SK-N-DZ (cell line): Measurements from ENCODE around the gene C4orf54.

Source experiments
- DNase-seq: peaks from one replicate; pipeline ENCODE4 v3.0.0-alpha.2; 2015; ENCODE audit warnings: low spot score

Gene C4orf54

GRCh38 chr4:99652596-99653436, 4.8 kb downstream of the C4orf54 start:
- DNase-seq, result no peak

- DNase-seq, result no peak
These were observed 5.7 kb downstream of the C4orf54 start for GRCh38 chr4:99651811-99652485.

DNA sequence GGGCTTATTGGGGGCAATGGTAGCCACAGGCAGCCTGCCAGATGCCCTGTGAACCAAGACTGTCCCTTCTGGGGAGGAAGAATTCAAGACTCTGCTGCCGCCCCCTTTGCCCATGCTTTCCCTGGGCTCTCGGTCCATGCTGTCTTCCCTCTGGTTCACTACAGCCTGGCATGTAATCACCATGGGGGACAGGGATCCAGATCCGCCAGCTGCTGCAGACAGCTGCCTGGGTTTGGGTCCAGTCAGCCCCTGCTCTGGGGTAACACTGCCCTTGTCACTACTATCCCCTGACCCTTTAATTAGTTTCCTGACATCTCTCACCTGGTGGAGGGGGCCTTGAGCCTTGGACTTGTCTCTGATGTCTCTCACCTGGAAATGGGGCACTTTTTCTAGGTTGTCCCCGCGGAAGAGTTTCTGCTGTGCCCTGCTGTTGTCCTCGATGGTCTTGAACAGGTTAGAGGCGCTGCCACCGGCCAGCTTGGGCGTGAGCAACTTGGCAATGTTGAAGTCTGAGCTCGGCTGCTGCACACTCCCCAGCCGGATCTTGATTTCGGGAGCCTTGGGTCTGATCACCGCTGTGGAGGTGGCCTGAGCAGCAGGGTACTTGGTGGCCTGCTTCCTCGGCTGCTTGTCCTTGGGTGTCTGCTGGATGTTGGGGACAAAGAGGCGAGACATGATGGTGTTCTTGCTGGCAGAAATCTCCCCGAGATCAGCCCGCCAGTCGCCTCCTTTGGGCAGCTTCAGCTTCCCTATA, 6.4 kb downstream of the C4orf54 start:
- no peak for DNase-seq

DNA sequence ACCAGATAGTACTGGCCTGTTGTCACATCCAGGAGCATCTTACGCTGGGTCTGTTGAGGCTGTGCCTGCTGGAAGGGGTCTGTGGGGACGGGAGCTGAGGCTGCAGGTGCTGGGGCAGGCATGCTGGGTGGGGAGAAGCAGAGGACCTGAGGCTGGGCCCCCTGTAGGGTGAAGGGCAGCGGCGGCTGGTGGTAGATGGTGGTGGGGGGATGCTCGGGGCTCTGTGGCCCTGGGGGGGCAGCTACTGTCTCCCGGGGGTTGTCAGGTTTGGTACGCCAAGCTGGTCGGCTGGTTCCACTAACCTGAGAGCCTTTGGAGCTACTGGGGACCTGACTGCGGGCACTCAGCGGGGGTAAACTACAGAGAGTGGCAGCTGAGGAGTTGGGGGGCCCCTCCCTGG, 7.8 kb downstream of the C4orf54 start:
- no peak for DNase-seq

GRCh38 chr4:99649208-99649607, 8.4 kb downstream of the C4orf54 start:
- DNase-seq, result no peak

- DNase-seq, result no peak
These were observed 9.3 kb downstream of the C4orf54 start for GRCh38 chr4:99648321-99648720.

DNA sequence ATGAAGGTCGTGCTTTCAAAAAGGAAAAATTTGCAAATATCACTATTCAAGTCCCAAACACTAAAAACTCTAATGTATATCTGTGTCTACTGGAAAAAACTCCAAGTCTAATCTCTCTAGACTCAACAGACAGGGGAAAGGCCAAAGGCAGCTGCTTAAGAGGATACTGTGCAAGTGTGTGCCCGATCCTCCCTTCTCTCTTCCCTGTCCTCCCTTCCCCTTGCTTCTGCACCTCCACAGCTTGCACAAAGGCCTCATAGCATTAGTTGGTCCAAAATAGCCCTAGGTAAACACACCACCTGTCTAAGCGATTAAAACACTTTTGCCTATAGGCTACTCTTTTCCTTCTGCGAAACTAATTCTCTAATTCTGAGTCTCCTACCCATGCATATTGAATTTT, 10.6 kb downstream of the C4orf54 start:
- DNase-seq, result no peak

DNA sequence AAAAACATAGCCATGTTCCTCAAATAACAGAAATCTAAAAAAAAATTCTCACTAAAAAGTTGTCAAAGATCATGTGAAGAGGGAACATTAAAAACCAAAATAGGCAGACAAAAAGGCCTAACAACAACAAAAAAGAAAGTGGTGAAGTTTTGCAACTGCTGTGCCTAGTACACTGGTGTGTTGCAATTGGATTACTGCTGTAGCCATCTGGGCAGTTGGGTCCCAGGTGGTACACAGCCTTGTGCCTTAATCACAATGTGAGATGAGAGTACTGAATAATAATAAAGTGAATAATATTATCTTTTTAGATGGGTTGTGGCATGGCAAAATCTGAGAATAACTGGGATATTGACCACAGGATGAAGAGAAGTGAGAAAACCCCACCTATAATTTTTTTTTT, 12.0 kb downstream of the C4orf54 start:
- DNase-seq, result no peak

DNA sequence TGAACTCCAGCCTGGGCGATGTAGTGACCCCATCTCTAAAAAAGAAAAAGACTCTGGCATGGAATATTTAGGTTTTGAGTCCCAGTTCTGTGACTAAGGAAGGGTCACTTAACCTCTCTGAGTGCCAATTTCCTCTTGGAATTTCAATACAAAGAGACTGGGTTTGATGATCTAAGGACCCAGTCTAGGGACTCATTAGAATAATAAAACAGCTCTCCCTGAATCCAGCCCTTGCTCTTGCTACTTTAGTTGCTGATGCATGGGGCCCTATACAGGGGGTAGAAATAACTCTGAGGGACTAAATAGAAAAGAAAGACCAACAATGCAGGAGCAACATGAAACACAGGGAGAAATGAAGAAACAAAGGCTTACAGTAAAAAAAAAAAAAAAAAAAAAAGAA, 12.6 kb downstream of the C4orf54 start:
- DNase-seq, result no peak

DNA sequence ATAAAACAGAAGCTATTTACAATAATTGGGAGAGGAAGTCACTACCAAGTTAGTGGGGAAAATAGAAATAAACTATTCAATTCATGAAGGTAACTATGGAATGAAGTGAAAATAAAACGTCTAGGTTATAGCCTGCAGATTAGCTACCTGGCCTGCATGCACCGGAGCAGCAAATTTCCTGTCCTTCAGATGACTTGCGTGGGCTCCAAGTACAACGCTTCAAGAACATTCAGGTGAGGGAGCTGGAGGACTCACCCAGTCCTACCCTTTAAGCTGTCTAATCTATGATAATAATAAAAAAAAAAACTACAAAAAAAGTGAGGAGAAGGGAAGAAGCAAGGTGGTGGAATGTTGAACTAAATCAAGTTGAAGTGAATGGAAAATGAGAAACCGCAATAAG, 13.2 kb downstream of the C4orf54 start:
- no peak for DNase-seq

GRCh38 chr4:99642725-99643489, 14.7 kb downstream of the C4orf54 start:
- DNase-seq, result no peak

GRCh38 chr4:99640676-99641075, 17.0 kb downstream of the C4orf54 start:
- no peak for DNase-seq

DNA sequence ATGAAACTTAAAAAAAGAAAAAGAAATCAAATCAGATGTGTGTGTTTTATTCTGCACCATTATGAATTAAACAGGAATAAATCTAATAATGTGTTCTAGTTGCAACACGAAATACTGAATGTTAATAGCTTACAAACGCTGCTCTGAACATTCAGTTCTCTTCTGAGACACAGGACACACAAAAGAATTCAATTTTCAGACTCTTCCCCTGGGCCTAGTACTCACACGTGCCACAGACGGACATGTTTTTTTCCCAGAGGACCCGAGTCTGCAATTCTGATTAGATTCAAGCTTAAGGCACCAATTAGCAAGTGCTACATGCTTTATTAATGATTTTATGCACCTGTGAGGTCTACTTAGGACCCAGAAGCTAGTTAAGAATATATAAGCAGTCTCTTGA, 20.5 kb downstream of the C4orf54 start:
- DNase-seq, result no peak

GRCh38 chr4:99636422-99636821, 21.2 kb downstream of the C4orf54 start:
- no peak for DNase-seq

- no peak for DNase-seq
These were observed 22.0 kb downstream of the C4orf54 start for GRCh38 chr4:99635601-99636000.

GRCh38 chr4:99634742-99635360, 22.8 kb downstream of the C4orf54 start:
- no peak for DNase-seq

DNA sequence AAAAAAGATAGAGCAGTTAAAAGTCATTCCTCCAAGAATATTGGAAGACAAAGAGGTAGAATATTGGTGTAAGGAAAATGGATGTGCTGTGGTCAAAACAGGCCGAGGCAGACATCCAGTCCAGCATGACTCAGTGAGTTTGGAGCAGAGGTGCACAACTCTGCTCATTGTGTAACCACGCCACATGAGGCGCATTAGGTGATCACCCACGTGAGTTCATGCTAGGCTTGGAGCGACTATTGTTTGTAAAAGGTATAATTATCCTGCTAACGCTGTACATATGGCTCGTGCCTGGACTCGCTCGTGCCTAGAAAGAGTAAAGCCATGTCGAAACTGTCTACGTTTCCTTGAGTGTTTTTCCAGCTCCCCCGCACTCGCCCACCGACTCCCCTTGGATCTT, 23.9 kb downstream of the C4orf54 start:
- no peak for DNase-seq

GRCh38 chr4:99630857-99631360, 26.7 kb downstream of the C4orf54 start:
- DNase-seq, result no peak

DNA sequence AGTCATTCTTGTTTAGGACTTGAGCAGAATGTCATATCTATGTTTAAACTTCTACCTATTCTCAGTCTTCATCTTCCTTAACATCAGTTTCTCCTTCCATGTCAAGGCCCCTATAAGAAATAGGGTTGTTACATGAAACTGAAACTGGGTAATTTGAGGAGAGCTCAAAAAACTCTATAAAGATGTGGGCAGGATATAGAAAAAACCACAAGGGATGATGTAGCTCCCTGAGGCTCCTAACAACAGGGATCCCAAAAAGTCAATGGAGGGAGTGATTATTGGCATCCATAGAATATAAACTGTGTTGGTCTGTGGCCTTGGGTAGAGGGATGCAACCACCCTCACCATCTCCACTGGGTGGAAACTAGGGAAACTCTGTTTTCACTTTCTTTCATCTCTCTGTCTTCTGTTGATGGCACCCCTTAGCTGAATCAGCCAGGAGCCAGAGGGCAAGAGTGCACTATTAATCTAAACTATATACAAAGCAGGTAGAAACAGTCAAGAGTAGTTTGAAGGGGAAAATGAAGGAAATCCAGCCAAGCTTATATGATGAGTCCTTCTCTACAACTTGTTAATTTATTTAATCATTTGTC, 27.6 kb downstream of the C4orf54 start:
- no peak for DNase-seq

DNA sequence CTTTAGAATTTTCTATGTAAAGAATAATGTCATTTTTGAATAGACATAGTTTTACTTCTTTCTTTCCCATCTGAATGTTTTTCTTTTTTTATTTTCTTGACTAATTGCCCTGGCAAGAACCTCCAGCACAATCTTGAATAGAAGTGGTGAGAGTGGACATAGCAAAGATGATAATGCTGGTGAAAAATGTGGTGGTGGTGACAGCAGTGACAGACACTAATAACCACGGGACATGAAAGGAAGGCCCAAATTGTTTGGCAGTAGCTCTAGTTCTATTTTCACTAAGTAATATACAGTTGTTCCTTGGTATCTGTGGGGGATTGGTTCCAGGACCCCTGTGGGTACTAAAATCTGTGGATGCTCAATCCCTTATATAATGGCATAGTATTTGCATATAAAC, 29.6 kb downstream of the C4orf54 start:
- no peak for DNase-seq

- no peak for DNase-seq
These were observed 32.3 kb downstream of the C4orf54 start for GRCh38 chr4:99625369-99625768.
